A673 (cell line): Measurements from ENCODE around the gene AGPAT3. TPM values are rescaled to one million over a fixed set of nuclear protein-coding genes. Genes with fewer than 3 reads are reported as not detected.

Experiments
- BruUV-seq: library from RNA; stranded (reverse); fragments of 400-500 nt; replicated peaks from 2 replicates; lab custom pipeline; 2021; lab: Mats Ljungman, UMichigan
- CTCF ChIA-PET: fragments of 300-600 bp; sonication (Branson Sonifier 250); formaldehyde crosslinking; loops from one replicate; lab custom pipeline; 2022; ENCODE audit warnings: antibody characterized with exemption; lab: Charles Lee
- POLR2A ChIA-PET: fragments of 300-600 bp; sonication (Branson Sonifier 250); formaldehyde crosslinking; loops from one replicate; lab custom pipeline; 2022; ENCODE audit warnings: antibody characterized with exemption; ENCODE audit not compliant: low non-redundant PET; lab: Charles Lee
- DNase-seq: peaks from one replicate; pipeline ENCODE4 v3.0.0-alpha.2; 2015; ENCODE audit warnings: low spot score
- H3K27ac ChIP-seq: fragments of 200-600 bp; sonication (generic); 2 replicates; pipeline ENCODE4 v1.5.1; 2016; ENCODE audit warnings: mixed run types, low read depth, mild to moderate bottlenecking, mixed read lengths, antibody characterized with exemption, low read length; ENCODE audit not compliant: poor library complexity, severe bottlenecking
- H3K27me3 ChIP-seq: fragments of 200-600 bp; sonication (generic); replicated peaks from 2 replicates; pipeline ENCODE4 v1.6.1; 2017; ENCODE audit warnings: mixed run types, low read depth, mild to moderate bottlenecking, mixed read lengths, antibody characterized with exemption, low read length; ENCODE audit not compliant: insufficient read depth, poor library complexity
- H3K36me3 ChIP-seq: fragments of 200-600 bp; sonication (generic); 2 replicates; pipeline ENCODE4 v1.6.1; 2016; ENCODE audit warnings: mixed run types, mild to moderate bottlenecking, mixed read lengths, antibody characterized with exemption, low read length; ENCODE audit not compliant: insufficient read depth, poor library complexity, severe bottlenecking
- H3K4me1 ChIP-seq: fragments of 200-600 bp; sonication (generic); 2 replicates; pipeline ENCODE4 v1.6.1; 2017; ENCODE audit warnings: mixed run types, mild to moderate bottlenecking, mixed read lengths, antibody characterized with exemption, low read length; ENCODE audit not compliant: insufficient read depth, poor library complexity, severe bottlenecking
- H3K4me3 ChIP-seq: fragments of 200-600 bp; sonication (generic); 2 replicates; pipeline ENCODE4 v1.5.1; 2016; ENCODE audit warnings: low read depth, mixed run types, mild to moderate bottlenecking, mixed read lengths, low read length; ENCODE audit not compliant: poor library complexity, severe bottlenecking
- H3K9me3 ChIP-seq: fragments of 200-600 bp; sonication (generic); 2 replicates; pipeline ENCODE4 v1.6.1; 2016; ENCODE audit warnings: mixed run types, low read depth, mild to moderate bottlenecking, mixed read lengths, antibody characterized with exemption, low read length; ENCODE audit not compliant: poor library complexity, severe bottlenecking
- CTCF ChIP-seq: fragments of 300-800, 200-600 bp; sonication (generic); conservative IDR thresholded peaks from 2 replicates; pipeline ENCODE4 v1.5.1; 2017; ENCODE audit warnings: low read depth, mild to moderate bottlenecking, antibody characterized with exemption, low read length, moderate library complexity, mixed read lengths
- EZH2 ChIP-seq: fragments of 200-600 bp; sonication (generic); IDR thresholded peaks from 2 replicates; pipeline ENCODE4 v1.6.1; 2017; ENCODE audit warnings: borderline replicate concordance, low read depth, mild to moderate bottlenecking, mixed read lengths, antibody characterized with exemption, low read length; ENCODE audit not compliant: poor library complexity, severe bottlenecking
- intact Hi-C: fragments of 100-400 bp; cut with micrococcal nuclease; formaldehyde crosslinking; loops from one replicate; pipeline ENCODE4 v1.10.0; 2022; ENCODE audit not compliant: unreplicated experiment
- total RNA-seq: library from RNA; stranded (reverse); gene quantifications from 2 replicates; pipeline ENCODE4 v1.2.3, GENCODE V29; 2021

Gene AGPAT3
- total RNA-seq, 1 experiment from 2014 or later: 69.6 TPM

- CTCF ChIA-PET: interaction anchor here (0.6 kb wide), 1 partner anchor 1170 kb away, joined by 3 read pairs; no protein-coding TSS in a partner anchor
- H3K27ac ChIP-seq: no peak overlapping the region
- no peaks in the 10 kb centered on the region for H3K9me3 ChIP-seq
- no peaks in the 10 kb centered on the region for H3K27me3 ChIP-seq
- peaks cover 17% of the 10 kb centered on the region for H3K4me1 ChIP-seq
- TF ChIP-seq CTCF (no peak), EZH2 (no peak)
- H3K4me3 ChIP-seq: no peak overlapping the region
- no peak for DNase-seq
- POLR2A ChIA-PET: no interaction called here
- BruUV-seq: no TSS peak
- peaks cover 2% of the 10 kb centered on the region for H3K36me3 ChIP-seq
- intact Hi-C loops: no loop called here
Observed at GRCh38 chr21:43956019-43956669, 91.1 kb downstream of the AGPAT3 start.

GRCh38 chr21:43956670-43957035 lies 91.6 kb downstream of the AGPAT3 start:
- CTCF ChIA-PET: interaction anchor here (0.6 kb wide), 1 partner anchor 1169 kb away, joined by 3 read pairs; no protein-coding TSS in a partner anchor
- Histone ChIP-seq H3K4me1 (peaks cover 17% of the 10 kb centered on the region), H3K27ac (no peak overlapping the region), H3K9me3 (no peaks in the 10 kb centered on the region), H3K36me3 (peaks cover 6% of the 10 kb centered on the region), H3K27me3 (no peaks in the 10 kb centered on the region), H3K4me3 (no peak overlapping the region)
- POLR2A ChIA-PET: no interaction called here
- DNase-seq: no peak
- no TSS peak for BruUV-seq
- TF ChIP-seq CTCF (no peak), EZH2 (no peak)
- intact Hi-C loops: no loop called here

GRCh38 chr21:43957128-43957571 lies 92.1 kb downstream of the AGPAT3 start:
- no peak for TF ChIP-seq CTCF
- no peak for TF ChIP-seq EZH2
- no TSS peak for BruUV-seq
- intact Hi-C loops: no loop called here
- ChIA-PET CTCF (no interaction called here), POLR2A (no interaction called here)
- Histone ChIP-seq H3K4me1 (peaks cover 17% of the 10 kb centered on the region), H3K9me3 (no peaks in the 10 kb centered on the region), H3K27me3 (no peaks in the 10 kb centered on the region), H3K36me3 (peaks cover 6% of the 10 kb centered on the region), H3K4me3 (no peak overlapping the region), H3K27ac (peak overlapping the region; percentile 79)
- DNase-seq: no peak
